ENCODE measurements around the gene RNF125.
"Not testable (repeated sequence)": the region's sequence is repeated elsewhere in the genome, so short reads cannot be mapped to it uniquely, and the experiment has no call there.

The RNF125 gene

DNA sequence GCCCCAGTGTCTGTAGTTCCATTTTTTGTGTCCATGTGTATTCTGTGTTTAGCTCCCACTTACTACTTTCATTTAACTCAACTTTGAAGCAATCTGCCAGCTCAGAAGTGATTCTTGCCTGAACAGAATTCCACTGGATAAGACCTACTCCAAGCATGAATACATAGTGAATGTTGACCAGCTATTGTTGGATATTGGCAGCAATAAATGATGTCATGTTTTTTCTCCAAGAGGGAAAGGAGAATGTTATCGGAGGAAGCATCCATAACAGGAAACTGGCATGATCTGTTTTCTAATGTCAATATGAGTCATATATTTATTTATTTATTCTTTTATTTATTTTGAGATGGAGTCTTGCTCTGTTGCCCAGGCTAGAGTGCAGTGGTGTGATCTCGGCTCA is 38.9 kb upstream of the RNF125 start:
- H3K27ac ChIP-seq, result no peak overlapping the region
- no peak for TF ChIP-seq CTCF (IDR thresholded peaks at IDR 0.05)
- DNase-seq (ENCODE audit: low spot score), result no peak
- H3K4me3 ChIP-seq, result no peak overlapping the region

DNA sequence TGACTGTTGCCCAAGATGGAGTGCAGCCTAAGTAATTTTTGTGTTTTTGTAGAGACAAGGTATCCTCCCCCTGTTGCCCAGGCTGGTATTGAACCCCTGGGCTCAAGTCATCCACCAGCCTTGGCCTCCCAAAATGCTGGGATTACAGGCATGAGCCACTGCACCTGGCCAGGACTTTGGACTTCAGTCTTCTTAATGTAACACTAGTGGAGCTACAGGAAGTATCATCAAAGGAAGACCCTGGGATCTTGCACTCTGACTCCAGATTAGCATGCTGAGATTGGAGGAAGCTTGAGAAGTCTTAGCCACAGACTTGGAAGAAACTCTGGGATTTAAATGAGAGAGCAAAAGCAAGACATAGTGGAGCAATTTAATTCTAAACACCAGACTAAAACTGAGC is 37.8 kb upstream of the RNF125 start:
- DNase-seq (ENCODE audit: low spot score), result no peak
- Histone ChIP-seq H3K27ac (no peak overlapping the region), H3K4me3 (no peak overlapping the region)
- no peak for TF ChIP-seq CTCF (IDR thresholded peaks at IDR 0.05)

DNA sequence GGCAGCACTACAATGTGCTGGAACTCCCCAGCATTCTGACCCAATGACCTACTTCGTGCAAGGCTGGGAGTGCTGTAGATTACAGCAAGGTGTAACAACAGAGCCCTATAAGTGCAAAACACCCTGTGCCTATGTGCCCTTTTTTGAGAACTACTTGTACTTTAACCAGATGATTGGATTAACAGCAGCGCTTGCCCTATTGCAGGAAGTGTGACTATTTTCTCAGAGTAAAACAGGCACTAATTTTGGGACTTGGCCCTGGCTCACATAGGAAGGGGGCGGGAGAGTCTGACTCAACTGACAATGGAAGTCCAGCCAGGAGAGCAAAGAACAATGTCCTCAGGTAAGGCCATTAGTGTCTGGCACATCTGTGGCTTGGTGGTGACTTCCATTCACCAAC is 35.6 kb upstream of the RNF125 start:
- no peak for TF ChIP-seq CTCF (IDR thresholded peaks at IDR 0.05)
- no peak for DNase-seq (ENCODE audit: low spot score)
- Histone ChIP-seq H3K4me3 (no peak overlapping the region), H3K27ac (no peak overlapping the region)

DNA sequence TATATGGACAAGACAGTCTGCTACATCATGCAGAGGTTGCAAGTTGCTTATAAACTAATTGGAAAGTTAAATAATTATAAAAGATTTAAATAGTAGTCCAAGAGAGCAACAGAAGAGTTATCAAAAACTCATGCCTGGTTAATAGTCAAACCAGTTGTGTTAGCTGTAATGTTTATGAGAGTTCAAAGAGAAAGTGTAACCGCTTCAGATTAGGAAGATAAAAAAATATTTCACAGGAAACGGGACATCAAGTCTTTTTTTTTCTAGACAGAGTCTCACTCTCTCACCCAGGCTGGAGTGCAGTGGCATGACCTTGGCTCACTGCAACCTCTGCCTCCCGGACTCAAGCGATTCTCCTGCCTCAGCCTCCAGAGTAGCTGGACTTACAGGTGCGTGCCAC is 34.6 kb upstream of the RNF125 start:
- Histone ChIP-seq H3K4me3 (no peak overlapping the region), H3K27ac (no peak overlapping the region)
- DNase-seq (ENCODE audit: low spot score), result no peak
- TF ChIP-seq CTCF (IDR thresholded peaks at IDR 0.05), result no peak

DNA sequence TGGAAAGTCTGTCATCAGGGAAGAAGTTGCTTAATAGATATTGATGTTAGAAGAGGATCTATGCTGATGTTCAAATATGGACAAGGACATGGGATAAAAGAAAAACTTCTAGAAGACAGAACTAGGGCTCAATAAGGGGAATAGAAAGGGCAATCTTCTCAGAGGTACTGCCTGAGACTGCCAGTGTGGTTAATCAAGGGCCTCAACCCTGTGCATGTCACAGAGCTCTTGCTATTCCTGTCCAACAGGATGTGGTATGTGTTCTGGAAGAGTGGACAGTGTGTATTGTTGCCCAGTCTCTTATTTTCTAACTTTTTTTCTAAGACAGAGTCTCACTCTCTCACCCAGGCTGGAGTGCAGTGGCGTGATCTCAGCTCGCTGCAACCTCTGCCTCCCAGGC is 27.8 kb upstream of the RNF125 start:
- Histone ChIP-seq H3K4me3 (no peak overlapping the region), H3K27ac (no peak overlapping the region)
- DNase-seq (ENCODE audit: low spot score), result no peak
- no peak for TF ChIP-seq CTCF (IDR thresholded peaks at IDR 0.05)

GRCh38 chr18:31996007-31996406 is 22.6 kb upstream of the RNF125 start:
- no peak for DNase-seq (ENCODE audit: low spot score)
- H3K27ac ChIP-seq, result no peak overlapping the region
- no peak for TF ChIP-seq CTCF (IDR thresholded peaks at IDR 0.05)
- H3K4me3 ChIP-seq, result no peak overlapping the region

GRCh38 chr18:31998880-31999412 is 19.7 kb upstream of the RNF125 start:
- TF ChIP-seq CTCF (IDR thresholded peaks at IDR 0.05), result no peak
- DNase-seq (ENCODE audit: low spot score), result no peak
- no peak overlapping the region for H3K27ac ChIP-seq

DNA sequence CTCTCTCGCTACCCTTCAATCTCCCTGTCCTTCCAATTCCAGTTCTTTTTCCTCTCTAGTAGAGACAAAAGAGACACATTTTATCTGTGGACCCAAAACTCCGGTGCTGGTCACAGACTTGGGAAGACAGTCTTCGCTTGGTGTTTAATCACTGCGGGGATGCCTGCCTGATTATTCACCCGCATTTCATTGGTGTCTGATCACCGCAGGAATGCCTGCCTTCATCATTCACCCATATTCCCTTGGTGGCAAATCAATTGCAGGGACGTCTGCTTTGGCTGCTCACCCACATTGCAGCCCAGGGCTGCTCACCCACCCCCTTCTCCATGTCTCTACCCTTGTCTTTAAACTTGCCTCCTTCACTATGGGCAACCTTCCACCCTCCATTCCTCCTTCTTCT is 17.5 kb upstream of the RNF125 start:
- H3K27ac ChIP-seq; H3K4me3 ChIP-seq; DNase-seq (ENCODE audit: low spot score): not testable (repeated sequence)

More at GRCh38 chr18:31998880-31999412, 19.7 kb upstream of the RNF125 start:
- H3K4me3 ChIP-seq, result no peak overlapping the region

DNA sequence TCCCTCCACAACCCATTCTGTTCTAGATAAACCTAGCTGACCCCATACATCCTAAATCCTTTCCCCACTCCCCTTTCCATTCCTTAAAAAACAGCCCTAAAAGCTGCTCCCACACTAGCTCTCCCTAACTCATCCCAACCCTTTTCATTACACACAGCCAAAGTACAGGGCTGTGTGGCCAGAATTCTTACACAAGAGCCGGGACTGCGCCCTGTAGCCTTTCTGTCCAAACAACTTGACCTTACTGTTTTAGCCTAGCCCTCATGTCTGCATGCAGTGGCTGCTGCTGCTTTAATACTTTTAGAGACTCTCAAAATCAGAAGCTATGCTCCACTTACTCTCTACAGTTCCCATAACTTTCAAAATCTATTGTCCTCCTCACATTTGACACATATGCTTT is 14.8 kb upstream of the RNF125 start:
- H3K4me3 ChIP-seq; H3K27ac ChIP-seq; DNase-seq (ENCODE audit: low spot score): not testable (repeated sequence)
